ENCODE measurements around the gene TRHDE.

TRHDE gene

GRCh38 chr12:72272731-72273498 lies 745 bp downstream of the TRHDE start:
- FAIRE-seq (no peak), DNase-seq (ENCODE audit: insufficient read length, low spot score) (peak; percentile 11)
- TF ChIP-seq PAX5 (IDR thresholded peaks at IDR 0.05; ENCODE audit: insufficient read depth, low read length, severe bottlenecking) (no peak), POU2F2 (IDR thresholded peaks at IDR 0.05; ENCODE audit: low read depth, low read length) (no peak), TAF1 (IDR thresholded peaks at IDR 0.05; ENCODE audit: low read depth, low read length) (no peak), POLR2A (IDR thresholded peaks at IDR 0.05; ENCODE audit: low read depth, low read length) (no peak), SPI1 (IDR thresholded peaks at IDR 0.05; ENCODE audit: low read depth, low read length) (no peak), POLR2AphosphoS5 (IDR thresholded peaks at IDR 0.05; ENCODE audit: low read depth, low read length) (no peak)

GRCh38 chr12:72273499-72273837 lies 1.3 kb downstream of the TRHDE start:
- FAIRE-seq (no peak), DNase-seq (ENCODE audit: insufficient read length, low spot score) (no peak)
- TF ChIP-seq POLR2AphosphoS5 (IDR thresholded peaks at IDR 0.05; ENCODE audit: low read depth, low read length) (no peak), PAX5 (IDR thresholded peaks at IDR 0.05; ENCODE audit: insufficient read depth, low read length, severe bottlenecking) (no peak), SPI1 (IDR thresholded peaks at IDR 0.05; ENCODE audit: low read depth, low read length) (no peak), TAF1 (IDR thresholded peaks at IDR 0.05; ENCODE audit: low read depth, low read length) (no peak)

GRCh38 chr12:72273851-72274351 lies 1.7 kb downstream of the TRHDE start:
- no peak for FAIRE-seq
- TF ChIP-seq POLR2A (IDR thresholded peaks at IDR 0.05; ENCODE audit: low read depth, low read length) (no peak), POLR2AphosphoS5 (IDR thresholded peaks at IDR 0.05; ENCODE audit: low read depth, low read length) (no peak), SPI1 (IDR thresholded peaks at IDR 0.05; ENCODE audit: low read depth, low read length) (no peak), PAX5 (IDR thresholded peaks at IDR 0.05; ENCODE audit: insufficient read depth, low read length, severe bottlenecking) (no peak), TAF1 (IDR thresholded peaks at IDR 0.05; ENCODE audit: low read depth, low read length) (no peak), POU2F2 (IDR thresholded peaks at IDR 0.05; ENCODE audit: low read depth, low read length) (no peak)
- DNase-seq (ENCODE audit: insufficient read length, low spot score) = no peak

GRCh38 chr12:72274931-72275330 lies 2.8 kb downstream of the TRHDE start:
- no peak for DNase-seq (ENCODE audit: insufficient read length, low spot score)
- FAIRE-seq = no peak
- TF ChIP-seq SPI1 (IDR thresholded peaks at IDR 0.05; ENCODE audit: low read depth, low read length) = no peak
- no peak for TF ChIP-seq PAX5 (IDR thresholded peaks at IDR 0.05; ENCODE audit: insufficient read depth, low read length, severe bottlenecking)
- no peak for TF ChIP-seq POLR2A (IDR thresholded peaks at IDR 0.05; ENCODE audit: low read depth, low read length)
- TF ChIP-seq POU2F2 (IDR thresholded peaks at IDR 0.05; ENCODE audit: low read depth, low read length) = no peak
- TF ChIP-seq TAF1 (IDR thresholded peaks at IDR 0.05; ENCODE audit: low read depth, low read length) = no peak
- no peak for TF ChIP-seq POLR2AphosphoS5 (IDR thresholded peaks at IDR 0.05; ENCODE audit: low read depth, low read length)

GRCh38 chr12:72275526-72275925 lies 3.4 kb downstream of the TRHDE start:
- no peak for FAIRE-seq
- no peak for TF ChIP-seq POU2F2 (IDR thresholded peaks at IDR 0.05; ENCODE audit: low read depth, low read length)
- no peak for TF ChIP-seq TAF1 (IDR thresholded peaks at IDR 0.05; ENCODE audit: low read depth, low read length)
- TF ChIP-seq POLR2A (IDR thresholded peaks at IDR 0.05; ENCODE audit: low read depth, low read length) = no peak
- no peak for TF ChIP-seq POLR2AphosphoS5 (IDR thresholded peaks at IDR 0.05; ENCODE audit: low read depth, low read length)
- TF ChIP-seq SPI1 (IDR thresholded peaks at IDR 0.05; ENCODE audit: low read depth, low read length) = no peak
- TF ChIP-seq PAX5 (IDR thresholded peaks at IDR 0.05; ENCODE audit: insufficient read depth, low read length, severe bottlenecking) = no peak
- DNase-seq (ENCODE audit: insufficient read length, low spot score) = no peak

GRCh38 chr12:72276181-72276805 lies 4.1 kb downstream of the TRHDE start:
- DNase-seq (ENCODE audit: insufficient read length, low spot score) (no peak), FAIRE-seq (no peak)
- TF ChIP-seq TAF1 (IDR thresholded peaks at IDR 0.05; ENCODE audit: low read depth, low read length) (no peak), POLR2A (IDR thresholded peaks at IDR 0.05; ENCODE audit: low read depth, low read length) (no peak), POLR2AphosphoS5 (IDR thresholded peaks at IDR 0.05; ENCODE audit: low read depth, low read length) (no peak), PAX5 (IDR thresholded peaks at IDR 0.05; ENCODE audit: insufficient read depth, low read length, severe bottlenecking) (no peak)

- no peak for TF ChIP-seq POLR2A (IDR thresholded peaks at IDR 0.05; ENCODE audit: low read depth, low read length)
- TF ChIP-seq PAX5 (IDR thresholded peaks at IDR 0.05; ENCODE audit: insufficient read depth, low read length, severe bottlenecking) = no peak
- no peak for TF ChIP-seq POLR2AphosphoS5 (IDR thresholded peaks at IDR 0.05; ENCODE audit: low read depth, low read length)
- TF ChIP-seq TAF1 (IDR thresholded peaks at IDR 0.05; ENCODE audit: low read depth, low read length) = no peak
- no peak for DNase-seq (ENCODE audit: insufficient read length, low spot score)
- FAIRE-seq = no peak
Observed at GRCh38 chr12:72277415-72277814, 5.2 kb downstream of the TRHDE start.

- no peak for FAIRE-seq
- no peak for TF ChIP-seq POU2F2 (IDR thresholded peaks at IDR 0.05; ENCODE audit: low read depth, low read length)
- TF ChIP-seq PAX5 (IDR thresholded peaks at IDR 0.05; ENCODE audit: insufficient read depth, low read length, severe bottlenecking) = no peak
- TF ChIP-seq TAF1 (IDR thresholded peaks at IDR 0.05; ENCODE audit: low read depth, low read length) = no peak
- TF ChIP-seq POLR2A (IDR thresholded peaks at IDR 0.05; ENCODE audit: low read depth, low read length) = no peak
- no peak for TF ChIP-seq POLR2AphosphoS5 (IDR thresholded peaks at IDR 0.05; ENCODE audit: low read depth, low read length)
- TF ChIP-seq SPI1 (IDR thresholded peaks at IDR 0.05; ENCODE audit: low read depth, low read length) = no peak
- no peak for DNase-seq (ENCODE audit: insufficient read length, low spot score)
Observed at GRCh38 chr12:72278894-72279293, 6.7 kb downstream of the TRHDE start.

- DNase-seq (ENCODE audit: insufficient read length, low spot score) = no peak
- TF ChIP-seq POLR2AphosphoS5 (IDR thresholded peaks at IDR 0.05; ENCODE audit: low read depth, low read length) = no peak
- TF ChIP-seq POLR2A (IDR thresholded peaks at IDR 0.05; ENCODE audit: low read depth, low read length) = no peak
- TF ChIP-seq POU2F2 (IDR thresholded peaks at IDR 0.05; ENCODE audit: low read depth, low read length) = no peak
- TF ChIP-seq SPI1 (IDR thresholded peaks at IDR 0.05; ENCODE audit: low read depth, low read length) = no peak
- no peak for TF ChIP-seq TAF1 (IDR thresholded peaks at IDR 0.05; ENCODE audit: low read depth, low read length)
- no peak for TF ChIP-seq PAX5 (IDR thresholded peaks at IDR 0.05; ENCODE audit: insufficient read depth, low read length, severe bottlenecking)
- no peak for FAIRE-seq
Observed at GRCh38 chr12:72281126-72281525, 9.0 kb downstream of the TRHDE start.
